ENCODE results near the gene TFF1. TPM values are rescaled to one million over a fixed set of nuclear protein-coding genes. Genes with fewer than 3 reads are reported as not detected.

The TFF1 gene
- total RNA-seq, 1 donor from 2014 or later, result not detected

DNA sequence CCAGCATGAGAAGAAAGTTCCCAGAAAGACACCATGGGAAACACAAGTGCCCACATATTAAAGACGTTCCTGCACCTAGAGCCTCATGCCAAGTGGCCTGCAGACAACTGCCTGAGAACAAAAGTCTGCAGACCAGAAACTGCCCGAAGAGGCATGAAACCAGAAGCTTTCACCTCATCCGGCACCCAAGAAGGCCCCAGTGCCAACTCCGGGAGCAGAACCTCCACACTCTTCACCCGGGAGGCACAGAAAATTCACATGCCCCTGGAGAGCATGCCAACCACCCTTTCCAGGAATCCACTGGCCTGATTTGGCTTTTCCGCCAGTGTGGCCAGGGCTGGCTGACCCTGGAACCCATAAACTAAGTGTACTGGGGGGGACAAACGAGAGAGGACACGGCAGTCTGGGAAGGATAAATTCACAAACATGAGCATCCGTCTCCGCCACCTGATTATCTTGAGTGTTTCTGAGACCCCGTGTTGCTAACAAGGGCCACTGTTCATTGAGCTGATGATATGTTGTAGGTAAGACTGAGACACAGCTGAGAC, 22.3 kb downstream of the TFF1 start:
- Histone ChIP-seq H3K27me3 (ENCODE audit: control insufficient read depth, insufficient read depth, low read length) (peaks cover 4% of the 10 kb centered on the region), H3K4me3 (ENCODE audit: low read depth, low read length) (no peak overlapping the region), H3K36me3 (ENCODE audit: control insufficient read depth, insufficient read depth, low read length) (no peaks in the 10 kb centered on the region)
- TF ChIP-seq, protein P1, sequence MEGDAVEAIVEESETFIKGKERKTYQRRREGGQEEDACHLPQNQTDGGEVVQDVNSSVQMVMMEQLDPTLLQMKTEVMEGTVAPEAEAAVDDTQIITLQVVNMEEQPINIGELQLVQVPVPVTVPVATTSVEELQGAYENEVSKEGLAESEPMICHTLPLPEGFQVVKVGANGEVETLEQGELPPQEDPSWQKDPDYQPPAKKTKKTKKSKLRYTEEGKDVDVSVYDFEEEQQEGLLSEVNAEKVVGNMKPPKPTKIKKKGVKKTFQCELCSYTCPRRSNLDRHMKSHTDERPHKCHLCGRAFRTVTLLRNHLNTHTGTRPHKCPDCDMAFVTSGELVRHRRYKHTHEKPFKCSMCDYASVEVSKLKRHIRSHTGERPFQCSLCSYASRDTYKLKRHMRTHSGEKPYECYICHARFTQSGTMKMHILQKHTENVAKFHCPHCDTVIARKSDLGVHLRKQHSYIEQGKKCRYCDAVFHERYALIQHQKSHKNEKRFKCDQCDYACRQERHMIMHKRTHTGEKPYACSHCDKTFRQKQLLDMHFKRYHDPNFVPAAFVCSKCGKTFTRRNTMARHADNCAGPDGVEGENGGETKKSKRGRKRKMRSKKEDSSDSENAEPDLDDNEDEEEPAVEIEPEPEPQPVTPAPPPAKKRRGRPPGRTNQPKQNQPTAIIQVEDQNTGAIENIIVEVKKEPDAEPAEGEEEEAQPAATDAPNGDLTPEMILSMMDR (IDR thresholded peaks at IDR 0.05; ENCODE audit: insufficient read depth, low read length, poor library complexity, severe bottlenecking), result no peak
- DNase-seq (ENCODE audit: low read depth), result no peak

DNA sequence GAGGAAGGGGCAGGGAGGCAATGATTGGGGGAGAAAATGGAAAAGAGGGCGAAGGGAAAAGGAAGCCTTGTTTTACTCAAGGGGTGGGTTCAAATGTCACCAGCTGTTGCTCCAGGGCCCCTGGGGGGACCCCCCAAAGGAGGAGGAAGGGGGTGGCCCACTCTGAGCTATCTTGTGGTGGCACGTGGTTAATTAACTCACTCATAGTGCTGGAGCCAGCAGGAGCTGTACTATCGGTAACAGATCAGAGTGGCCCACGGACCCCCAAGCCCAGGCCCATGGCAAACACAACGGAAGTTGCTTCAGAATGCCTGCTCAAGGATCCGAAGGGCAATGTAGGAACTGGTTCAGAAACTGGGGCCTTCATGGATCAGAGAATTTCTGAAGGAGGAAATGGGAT, 22.8 kb downstream of the TFF1 start:
- H3K4me3 ChIP-seq (ENCODE audit: low read depth, low read length), result no peak overlapping the region
- DNase-seq (ENCODE audit: low read depth), result no peak
- H3K27me3 ChIP-seq (ENCODE audit: control insufficient read depth, insufficient read depth, low read length), result peaks cover 4% of the 10 kb centered on the region
- TF ChIP-seq, protein P1 (IDR thresholded peaks at IDR 0.05; ENCODE audit: insufficient read depth, low read length, poor library complexity, severe bottlenecking), result no peak
- no peaks in the 10 kb centered on the region for H3K36me3 ChIP-seq (ENCODE audit: control insufficient read depth, insufficient read depth, low read length)

DNA sequence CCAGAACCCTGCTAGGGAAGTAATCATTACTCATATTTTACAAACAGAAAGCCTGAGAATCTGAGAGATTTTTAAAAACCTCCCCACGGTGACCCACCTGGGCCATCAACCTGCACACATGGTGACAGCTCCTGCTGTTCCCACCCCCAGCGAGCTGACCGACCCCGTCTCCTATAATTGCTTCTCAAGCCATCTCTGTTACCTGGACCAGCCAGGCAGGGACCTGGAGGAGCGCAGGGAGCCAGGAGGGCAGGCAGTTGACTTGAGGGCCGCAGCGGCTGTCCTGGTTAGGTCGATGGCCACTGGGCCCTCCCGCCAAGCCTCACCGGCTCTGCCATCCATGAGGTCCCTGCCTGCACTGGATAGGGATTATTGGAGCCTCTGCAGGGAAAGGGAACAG, 23.2 kb downstream of the TFF1 start:
- Histone ChIP-seq H3K4me3 (ENCODE audit: low read depth, low read length) (no peak overlapping the region), H3K36me3 (ENCODE audit: control insufficient read depth, insufficient read depth, low read length) (no peaks in the 10 kb centered on the region), H3K27me3 (ENCODE audit: control insufficient read depth, insufficient read depth, low read length) (peaks cover 4% of the 10 kb centered on the region)
- DNase-seq (ENCODE audit: low read depth), result no peak
- TF ChIP-seq, protein P1 (IDR thresholded peaks at IDR 0.05; ENCODE audit: insufficient read depth, low read length, poor library complexity, severe bottlenecking), result no peak

DNA sequence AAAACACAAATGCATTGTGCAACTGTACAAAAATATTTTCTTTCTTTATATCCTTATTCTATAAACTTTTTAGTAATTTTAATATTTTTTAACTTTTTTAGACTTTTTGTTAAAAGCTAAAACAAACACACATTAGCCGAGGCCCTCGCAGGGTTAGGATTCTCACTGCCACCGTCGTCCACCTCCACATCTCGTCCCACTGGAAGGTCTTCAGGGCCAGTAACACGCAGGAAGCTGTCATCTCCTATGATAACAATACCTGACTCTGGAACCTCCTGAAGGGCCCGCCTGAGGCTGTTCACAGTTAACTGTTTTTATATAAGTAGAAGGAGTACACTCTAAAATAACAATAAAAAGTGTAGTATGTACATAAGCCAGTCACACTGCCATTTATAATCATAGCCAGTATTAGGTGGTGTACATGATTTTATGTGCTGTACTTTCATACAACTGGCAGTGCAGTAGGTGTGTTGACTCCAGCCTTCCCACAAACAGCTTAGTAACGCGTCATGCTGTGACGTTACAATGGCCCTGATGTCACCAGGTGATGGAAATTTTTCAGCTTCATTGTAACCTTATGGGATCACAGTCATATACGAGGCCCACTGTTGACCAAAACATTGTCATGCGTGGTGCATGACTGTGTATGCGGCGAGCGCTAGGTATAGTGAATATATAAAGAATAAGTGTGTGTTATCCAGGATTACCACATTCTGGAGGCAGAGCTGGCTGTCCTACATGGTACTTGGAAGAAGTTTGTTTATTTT, 24.4 kb downstream of the TFF1 start:
- no peaks in the 10 kb centered on the region for H3K36me3 ChIP-seq (ENCODE audit: control insufficient read depth, insufficient read depth, low read length)
- no peak overlapping the region for H3K4me3 ChIP-seq (ENCODE audit: low read depth, low read length)
- H3K27me3 ChIP-seq (ENCODE audit: control insufficient read depth, insufficient read depth, low read length), result no peaks in the 10 kb centered on the region
- DNase-seq (ENCODE audit: low read depth), result no peak
- TF ChIP-seq, protein P1 (IDR thresholded peaks at IDR 0.05; ENCODE audit: insufficient read depth, low read length, poor library complexity, severe bottlenecking), result no peak

DNA sequence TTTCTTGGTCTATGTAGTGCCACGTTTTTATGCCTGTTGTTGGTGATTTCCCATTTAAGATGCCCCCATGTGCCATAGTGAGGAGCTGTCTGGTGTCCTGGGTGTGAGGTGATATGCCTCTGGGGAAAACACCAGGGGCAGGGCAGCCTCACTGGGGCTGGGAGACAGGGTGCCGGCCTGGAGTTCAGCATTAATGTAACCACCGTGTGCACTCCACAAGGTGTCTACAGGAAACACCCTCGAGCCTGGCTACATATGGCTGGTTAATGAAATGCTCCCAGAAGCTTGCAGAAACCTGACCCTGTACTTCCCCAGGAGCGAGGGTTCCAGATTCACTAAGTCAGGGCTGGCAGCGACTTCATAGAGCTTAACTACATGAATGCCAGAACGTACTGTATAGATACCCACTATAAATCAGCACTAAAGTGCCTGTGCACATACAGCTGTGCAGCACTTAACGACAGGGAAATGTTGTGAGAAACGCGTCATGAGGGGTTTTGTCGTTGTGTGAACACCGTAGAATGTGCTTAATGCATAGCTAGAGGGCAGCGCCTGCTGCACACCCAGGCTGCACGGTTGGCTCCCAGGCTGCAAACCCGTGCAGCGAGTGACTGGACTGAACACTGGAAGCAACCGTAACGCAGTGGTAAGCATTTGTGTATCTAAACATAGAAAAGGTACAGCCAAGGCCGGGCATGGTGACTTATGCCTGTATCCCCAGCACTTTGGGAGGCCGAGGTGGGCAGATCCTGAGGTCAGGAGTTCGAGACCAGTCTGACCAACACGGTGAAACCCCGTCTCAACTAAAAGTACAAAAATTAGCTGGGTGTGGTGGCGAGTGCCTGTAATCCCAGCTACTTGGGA, 25.9 kb downstream of the TFF1 start:
- H3K27me3 ChIP-seq (ENCODE audit: control insufficient read depth, insufficient read depth, low read length), result peaks cover 3% of the 10 kb centered on the region
- DNase-seq (ENCODE audit: low read depth), result no peak
- TF ChIP-seq, protein P1 (IDR thresholded peaks at IDR 0.05; ENCODE audit: insufficient read depth, low read length, poor library complexity, severe bottlenecking), result no peak
- H3K4me3 ChIP-seq (ENCODE audit: low read depth, low read length), result no peak overlapping the region
- H3K36me3 ChIP-seq (ENCODE audit: control insufficient read depth, insufficient read depth, low read length), result no peaks in the 10 kb centered on the region

Measured in kidney epithelial cell (primary cell).